Epithelial cell of proximal tubule (primary cell): ENCODE measurements around the gene SCGB3A1. TPM values are rescaled to one million over a fixed set of nuclear protein-coding genes. Genes with fewer than 3 reads are reported as not detected.

ENCODE experiments used
- DNase-seq: peaks from one replicate; pipeline ENCODE4 v3.0.0-alpha.2; 2011; ENCODE audit warnings: low read depth
- H3K4me3 ChIP-seq: 2 replicates; pipeline ENCODE4 v1.5.1; 2011; ENCODE audit warnings: low read depth, mild to moderate bottlenecking, low read length
- total RNA-seq: library from RNA; depleted of rRNA; stranded (reverse); fragments of >200 nt; gene quantifications from 2 replicates; pipeline ENCODE4 v1.2.3, GENCODE V29; 2015
- TF ChIP-seq, protein P1 (sequence below): conservative IDR thresholded peaks from 2 replicates; pipeline ENCODE4 v1.5.1; 2012; ENCODE audit warnings: low read depth, mild to moderate bottlenecking, low read length

The SCGB3A1 gene
- total RNA-seq, 1 donor from 2014 or later, result not detected

DNA sequence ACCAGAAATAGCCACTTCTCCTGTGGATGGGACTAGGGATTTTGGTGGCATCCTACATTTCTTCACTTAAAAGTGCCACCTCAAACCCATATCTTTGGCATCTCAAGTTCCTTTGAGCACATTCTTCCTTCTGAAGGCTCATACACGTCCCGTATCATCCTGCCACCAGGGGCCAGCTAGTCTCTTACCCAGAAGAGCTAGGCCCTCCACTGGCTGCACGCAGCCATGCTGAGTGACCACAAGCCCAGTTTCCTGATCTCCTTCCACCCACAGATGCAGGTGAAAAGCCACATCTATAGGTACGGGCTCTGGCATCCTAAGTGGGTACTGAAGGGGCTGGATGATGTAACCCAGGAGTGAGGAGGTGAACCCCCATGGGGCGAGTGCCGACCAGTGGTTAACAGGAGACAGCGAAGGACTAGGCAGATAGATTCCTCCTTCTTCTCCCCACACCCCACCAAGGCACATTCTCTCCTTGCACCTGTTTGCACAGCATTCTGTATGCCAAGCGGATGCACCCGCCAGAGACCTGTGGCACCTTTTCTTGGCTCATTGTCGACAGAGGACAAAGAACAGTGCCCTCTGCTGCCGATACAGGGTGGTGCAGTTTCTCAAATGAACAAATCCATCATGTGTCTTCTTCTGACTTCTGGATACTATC is 14.4 kb upstream of the SCGB3A1 start:
- H3K4me3 ChIP-seq, result no peak overlapping the region
- TF ChIP-seq, protein P1, sequence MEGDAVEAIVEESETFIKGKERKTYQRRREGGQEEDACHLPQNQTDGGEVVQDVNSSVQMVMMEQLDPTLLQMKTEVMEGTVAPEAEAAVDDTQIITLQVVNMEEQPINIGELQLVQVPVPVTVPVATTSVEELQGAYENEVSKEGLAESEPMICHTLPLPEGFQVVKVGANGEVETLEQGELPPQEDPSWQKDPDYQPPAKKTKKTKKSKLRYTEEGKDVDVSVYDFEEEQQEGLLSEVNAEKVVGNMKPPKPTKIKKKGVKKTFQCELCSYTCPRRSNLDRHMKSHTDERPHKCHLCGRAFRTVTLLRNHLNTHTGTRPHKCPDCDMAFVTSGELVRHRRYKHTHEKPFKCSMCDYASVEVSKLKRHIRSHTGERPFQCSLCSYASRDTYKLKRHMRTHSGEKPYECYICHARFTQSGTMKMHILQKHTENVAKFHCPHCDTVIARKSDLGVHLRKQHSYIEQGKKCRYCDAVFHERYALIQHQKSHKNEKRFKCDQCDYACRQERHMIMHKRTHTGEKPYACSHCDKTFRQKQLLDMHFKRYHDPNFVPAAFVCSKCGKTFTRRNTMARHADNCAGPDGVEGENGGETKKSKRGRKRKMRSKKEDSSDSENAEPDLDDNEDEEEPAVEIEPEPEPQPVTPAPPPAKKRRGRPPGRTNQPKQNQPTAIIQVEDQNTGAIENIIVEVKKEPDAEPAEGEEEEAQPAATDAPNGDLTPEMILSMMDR, result peak; percentile 83
- no peak for DNase-seq

- TF ChIP-seq, protein P1, result no peak
- no peak overlapping the region for H3K4me3 ChIP-seq
- no peak for DNase-seq
Measured at GRCh38 chr5:180604271-180604670, 13.0 kb upstream of the SCGB3A1 start.

DNA sequence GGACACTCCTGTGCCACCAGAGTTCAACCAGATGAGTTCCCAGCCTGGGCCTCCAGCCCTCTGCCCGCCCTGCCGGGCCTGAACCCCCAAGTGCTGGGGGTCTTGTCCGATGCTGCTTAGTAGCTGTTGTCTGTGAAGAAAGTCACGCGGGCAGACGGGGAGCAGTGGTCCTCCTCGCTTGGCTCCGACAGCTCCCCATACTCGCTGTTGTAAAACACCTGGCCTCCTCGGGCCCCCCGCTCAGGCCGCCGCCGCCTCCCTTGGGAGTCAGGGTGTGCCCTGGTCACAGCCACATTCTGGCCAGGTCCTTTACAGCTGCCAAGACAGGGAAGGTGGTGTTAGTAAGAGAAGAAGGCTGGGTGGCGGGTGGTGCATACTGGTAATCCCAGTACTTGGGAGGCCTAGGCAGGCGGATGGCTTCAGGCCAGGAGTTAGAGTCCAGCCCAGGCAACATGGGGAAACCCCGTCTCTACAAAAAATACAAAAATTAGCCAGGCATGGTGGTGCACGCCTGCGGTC is 11.8 kb upstream of the SCGB3A1 start:
- H3K4me3 ChIP-seq, result no peak overlapping the region
- TF ChIP-seq, protein P1, result no peak
- DNase-seq, result no peak

GRCh38 chr5:180602481-180603075 is 11.3 kb upstream of the SCGB3A1 start:
- TF ChIP-seq, protein P1, result no peak
- DNase-seq, result no peak
- H3K4me3 ChIP-seq, result no peak overlapping the region

DNA sequence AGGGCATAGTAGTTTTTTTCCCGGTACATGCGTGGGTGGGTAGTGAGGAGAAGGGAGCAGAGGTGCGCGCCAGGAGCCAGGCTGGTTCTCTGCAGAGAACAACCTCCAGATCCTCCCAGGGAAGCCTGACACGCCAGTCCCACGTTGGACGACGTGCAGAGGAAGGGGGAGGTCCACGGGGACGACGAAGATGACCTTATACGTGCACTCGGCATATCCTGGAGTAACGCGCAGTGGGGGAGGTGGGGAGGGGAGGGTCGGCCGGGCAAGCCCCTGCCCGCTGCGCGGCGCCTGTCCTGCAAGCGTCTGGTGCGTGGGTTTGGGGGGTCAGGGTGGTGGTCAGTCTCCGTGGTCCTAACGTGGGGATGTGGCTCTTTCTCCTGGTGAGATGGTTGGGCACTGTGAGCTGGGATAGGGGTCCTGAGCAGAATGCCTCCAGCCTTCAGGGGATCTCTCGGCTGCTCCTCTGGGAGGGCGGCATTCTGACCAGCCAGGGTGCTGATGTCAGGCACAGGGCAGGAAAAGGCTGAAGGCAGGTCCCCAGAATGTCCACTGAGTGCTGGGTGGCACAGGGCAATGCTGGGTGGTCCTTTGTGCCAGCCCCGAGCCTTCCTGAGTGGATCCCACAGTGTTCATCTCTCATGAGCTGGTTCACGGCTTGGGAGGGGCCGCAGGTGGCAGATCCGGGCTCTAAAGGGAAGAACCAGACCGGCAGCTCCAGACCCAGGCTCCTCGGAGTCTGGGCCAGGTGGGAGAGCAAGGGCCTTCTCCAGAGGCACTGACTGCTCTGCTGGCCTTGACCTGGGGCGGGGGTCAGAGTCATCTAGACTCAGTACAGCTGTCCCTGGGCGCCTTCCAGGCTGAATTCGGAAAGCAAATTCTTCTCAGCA is 10.5 kb upstream of the SCGB3A1 start:
- TF ChIP-seq, protein P1, result no peak
- DNase-seq, result no peak
- H3K4me3 ChIP-seq, result no peak overlapping the region

DNA sequence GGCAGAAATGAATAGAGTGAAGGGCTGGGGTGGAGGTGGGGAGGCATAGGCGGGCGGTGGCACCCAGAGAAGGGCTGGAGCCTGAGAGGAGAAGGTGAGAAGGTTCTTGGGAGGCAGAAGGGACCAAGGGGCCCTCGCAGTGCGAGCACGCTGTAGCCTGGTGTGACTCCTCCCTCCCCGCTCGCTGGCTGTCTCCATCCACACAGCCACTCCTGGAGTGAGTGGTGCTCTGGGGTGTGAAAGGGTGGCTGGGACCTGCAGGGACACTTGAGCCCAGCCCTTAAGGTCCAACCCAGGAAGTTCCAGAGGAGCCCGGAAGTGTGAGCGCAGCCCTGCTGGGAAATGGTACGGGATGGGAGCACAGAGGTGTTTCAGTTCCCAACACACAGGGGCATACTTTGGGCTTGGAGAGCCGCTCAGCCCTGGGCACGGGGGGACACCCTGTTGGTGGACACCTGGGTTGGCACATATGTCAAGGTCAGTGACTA is 9.3 kb upstream of the SCGB3A1 start:
- TF ChIP-seq, protein P1, result no peak
- H3K4me3 ChIP-seq, result no peak overlapping the region
- DNase-seq, result no peak
